ENCODE measurements around the gene PAPPA2. TPM values are rescaled to one million over a fixed set of nuclear protein-coding genes. Genes with fewer than 3 reads are reported as not detected.

PAPPA2 gene
- total and polyA plus RNA-seq, 10 of the 15 experiments (the other 5 are each of a cell fraction or from before 2014, with no cell fraction given): under 0.01 to 0.06 (median 0.03) TPM; not detected in 7

DNA sequence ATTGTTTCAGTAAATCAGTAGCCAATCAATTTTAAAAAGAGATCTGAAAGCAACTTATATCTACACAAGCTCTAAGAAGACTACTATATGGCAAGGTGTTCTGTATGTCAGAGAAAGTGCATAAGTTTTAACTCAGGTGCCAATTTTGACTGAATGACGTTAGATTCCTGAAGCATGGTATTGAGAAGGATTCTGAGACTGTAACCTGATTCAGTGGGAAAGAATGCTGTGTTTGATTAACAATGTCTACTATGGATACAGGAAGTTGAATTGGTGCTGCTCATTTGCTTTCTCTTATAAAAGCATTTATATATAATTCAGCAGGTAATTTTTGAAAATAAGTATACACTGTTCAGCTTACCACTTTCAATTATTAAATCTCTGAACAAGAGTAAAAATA lies 156.3 kb downstream of the PAPPA2 start:
- 0% methylated on average over 1 of the region's 1 CpG for WGBS (ENCODE audit: insufficient coverage, insufficient replicate concordance, low lambda C conversion rate, missing lambda C conversion rate)
- no peak overlapping the region for H3K4me3 ChIP-seq
- TF ChIP-seq, protein P1, sequence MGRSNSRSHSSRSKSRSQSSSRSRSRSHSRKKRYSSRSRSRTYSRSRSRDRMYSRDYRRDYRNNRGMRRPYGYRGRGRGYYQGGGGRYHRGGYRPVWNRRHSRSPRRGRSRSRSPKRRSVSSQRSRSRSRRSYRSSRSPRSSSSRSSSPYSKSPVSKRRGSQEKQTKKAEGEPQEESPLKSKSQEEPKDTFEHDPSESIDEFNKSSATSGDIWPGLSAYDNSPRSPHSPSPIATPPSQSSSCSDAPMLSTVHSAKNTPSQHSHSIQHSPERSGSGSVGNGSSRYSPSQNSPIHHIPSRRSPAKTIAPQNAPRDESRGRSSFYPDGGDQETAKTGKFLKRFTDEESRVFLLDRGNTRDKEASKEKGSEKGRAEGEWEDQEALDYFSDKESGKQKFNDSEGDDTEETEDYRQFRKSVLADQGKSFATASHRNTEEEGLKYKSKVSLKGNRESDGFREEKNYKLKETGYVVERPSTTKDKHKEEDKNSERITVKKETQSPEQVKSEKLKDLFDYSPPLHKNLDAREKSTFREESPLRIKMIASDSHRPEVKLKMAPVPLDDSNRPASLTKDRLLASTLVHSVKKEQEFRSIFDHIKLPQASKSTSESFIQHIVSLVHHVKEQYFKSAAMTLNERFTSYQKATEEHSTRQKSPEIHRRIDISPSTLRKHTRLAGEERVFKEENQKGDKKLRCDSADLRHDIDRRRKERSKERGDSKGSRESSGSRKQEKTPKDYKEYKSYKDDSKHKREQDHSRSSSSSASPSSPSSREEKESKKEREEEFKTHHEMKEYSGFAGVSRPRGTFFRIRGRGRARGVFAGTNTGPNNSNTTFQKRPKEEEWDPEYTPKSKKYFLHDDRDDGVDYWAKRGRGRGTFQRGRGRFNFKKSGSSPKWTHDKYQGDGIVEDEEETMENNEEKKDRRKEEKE (IDR thresholded peaks at IDR 0.05): no peak
- TF ChIP-seq PML (IDR thresholded peaks at IDR 0.05; ENCODE audit: low read length) (no peak), ZNF24 (IDR thresholded peaks at IDR 0.05) (no peak), ZNF622 (IDR thresholded peaks at IDR 0.05) (no peak), MTA3 (IDR thresholded peaks at IDR 0.05; ENCODE audit: borderline replicate concordance, low read length) (no peak), SMAD5 (IDR thresholded peaks at IDR 0.05; ENCODE audit: low read depth) (no peak), ZNF217 (IDR thresholded peaks at IDR 0.05) (no peak), NR2C2 (IDR thresholded peaks at IDR 0.05; ENCODE audit: borderline replicate concordance, control insufficient read depth, insufficient read length, low read depth) (no peak), MEF2A (IDR thresholded peaks at IDR 0.05; ENCODE audit: insufficient read depth, low read depth, low read length) (no peak), POLR2AphosphoS5 (IDR thresholded peaks at IDR 0.05; ENCODE audit: low read length) (no peak), TBL1XR1 (IDR thresholded peaks at IDR 0.05; ENCODE audit: low read depth, low read length) (no peak), NFIC (IDR thresholded peaks at IDR 0.05; ENCODE audit: low read depth, low read length) (no peak), ZBED1 (IDR thresholded peaks at IDR 0.05; ENCODE audit: borderline replicate concordance) (no peak), YBX1 (IDR thresholded peaks at IDR 0.05) (no peak), MLLT1 (IDR thresholded peaks at IDR 0.05) (no peak), SIN3A (IDR thresholded peaks at IDR 0.05; ENCODE audit: low read depth, low read length) (no peak), MXI1 (IDR thresholded peaks at IDR 0.05; ENCODE audit: low read depth, low read length) (no peak)
- TF ChIP-seq, protein P2, sequence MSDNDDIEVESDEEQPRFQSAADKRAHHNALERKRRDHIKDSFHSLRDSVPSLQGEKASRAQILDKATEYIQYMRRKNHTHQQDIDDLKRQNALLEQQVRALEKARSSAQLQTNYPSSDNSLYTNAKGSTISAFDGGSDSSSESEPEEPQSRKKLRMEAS (IDR thresholded peaks at IDR 0.05; ENCODE audit: low read depth, low read length): no peak
- ChIA-PET CTCF (no interaction called here), SMC1A (ENCODE audit: uncharacterized antibody, unreplicated experiment) (interaction anchor here (0.6 to 1.6 kb wide), 2 partner anchors 15 to 24 kb away, joined by 3 read pairs; no protein-coding TSS in a partner anchor), RAD21 (ENCODE audit: unreplicated experiment) (no interaction called here), POLR2A (no interaction called here)
- H3K27me3 ChIP-seq (replicated peaks in 1 of 2; ENCODE audit: control insufficient read depth in 2 of 2, insufficient read depth in 2 of 2, low read length in 1 of 2): no peaks in the 10 kb centered on the region
- no peak overlapping the region for H3K4me2 ChIP-seq (ENCODE audit: control insufficient read depth, insufficient read depth)
- H3K9ac ChIP-seq (ENCODE audit: control insufficient read depth, insufficient read depth, low read length): no peak overlapping the region
- no peaks in the 10 kb centered on the region for H3K36me3 ChIP-seq (ENCODE audit: control insufficient read depth in 2 of 2, insufficient read depth in 2 of 2, low read length in 1 of 2)
- no peaks in the 10 kb centered on the region for H3K79me2 ChIP-seq (ENCODE audit: control insufficient read depth, insufficient read depth, low read length)
- DNase-seq (ENCODE audit: low read depth, low spot score): no peak
- H2AFZ ChIP-seq (ENCODE audit: control insufficient read depth, low read depth, low read length): no peak overlapping the region
- no TSS peak for BruUV-seq (replicated peaks)
- ATAC-seq: no peak
- no peaks in the 10 kb centered on the region for H3K9me3 ChIP-seq (replicated peaks; ENCODE audit: control insufficient read depth, insufficient read depth, low read length)
- in situ Hi-C loops (cut with MboI): no loop called here
- no peak for FAIRE-seq
- no peak overlapping the region for H3K27ac ChIP-seq (ENCODE audit: control insufficient read depth, insufficient read depth)
- no peaks in the 10 kb centered on the region for H3K4me1 ChIP-seq (ENCODE audit: control insufficient read depth, insufficient read depth, low read length)
- intact Hi-C loops (cut with micrococcal nuclease; ENCODE audit: unreplicated experiment): no loop called here
- no peaks in the 10 kb centered on the region for H4K20me1 ChIP-seq (ENCODE audit: control insufficient read depth, insufficient read depth)
